Mammary epithelial cell (primary cell): Measurements from ENCODE around the gene SETX.

Experiments
- EZH2 ChIP-seq: IDR thresholded peaks from 2 replicates; pipeline ENCODE4 v1.6.1; 2012; ENCODE audit warnings: low read length, inconsistent platforms, borderline replicate concordance
- TF ChIP-seq, protein P1 (sequence below), 2 donors: IDR thresholded peaks in 1 of 2; conservative IDR thresholded peaks in 1 of 2; 2 replicates each; pipeline ENCODE4 v1.5.1; 2011 to 2012; ENCODE audit warnings: inconsistent platforms in 2 of 2, low read length in 2 of 2, mild to moderate bottlenecking in 2 of 2, control low read depth in 1 of 2, low read depth in 1 of 2; ENCODE audit not compliant: insufficient read depth in 1 of 2; ENCODE audit errors: extremely low read depth in 1 of 2

DNA sequence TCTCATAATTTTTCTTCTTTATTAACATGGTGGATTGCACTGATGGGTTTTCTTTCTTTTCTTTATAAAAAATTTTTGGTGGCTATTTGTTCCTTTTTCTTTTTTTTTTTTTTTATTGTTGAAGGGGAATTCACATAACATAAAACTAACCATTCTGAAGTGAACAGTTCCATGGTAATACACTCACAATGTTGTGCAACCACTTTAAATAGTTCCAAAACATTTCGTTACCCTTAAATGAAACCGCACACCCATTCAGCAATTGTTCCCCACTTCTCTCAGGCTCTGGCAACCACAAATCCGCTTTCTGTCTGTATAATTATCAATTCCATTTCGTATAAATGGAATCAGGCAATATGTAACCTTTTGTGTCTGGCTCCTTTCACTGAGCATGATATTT, 11.7 kb upstream of the SETX start:
- TF ChIP-seq, protein P1, sequence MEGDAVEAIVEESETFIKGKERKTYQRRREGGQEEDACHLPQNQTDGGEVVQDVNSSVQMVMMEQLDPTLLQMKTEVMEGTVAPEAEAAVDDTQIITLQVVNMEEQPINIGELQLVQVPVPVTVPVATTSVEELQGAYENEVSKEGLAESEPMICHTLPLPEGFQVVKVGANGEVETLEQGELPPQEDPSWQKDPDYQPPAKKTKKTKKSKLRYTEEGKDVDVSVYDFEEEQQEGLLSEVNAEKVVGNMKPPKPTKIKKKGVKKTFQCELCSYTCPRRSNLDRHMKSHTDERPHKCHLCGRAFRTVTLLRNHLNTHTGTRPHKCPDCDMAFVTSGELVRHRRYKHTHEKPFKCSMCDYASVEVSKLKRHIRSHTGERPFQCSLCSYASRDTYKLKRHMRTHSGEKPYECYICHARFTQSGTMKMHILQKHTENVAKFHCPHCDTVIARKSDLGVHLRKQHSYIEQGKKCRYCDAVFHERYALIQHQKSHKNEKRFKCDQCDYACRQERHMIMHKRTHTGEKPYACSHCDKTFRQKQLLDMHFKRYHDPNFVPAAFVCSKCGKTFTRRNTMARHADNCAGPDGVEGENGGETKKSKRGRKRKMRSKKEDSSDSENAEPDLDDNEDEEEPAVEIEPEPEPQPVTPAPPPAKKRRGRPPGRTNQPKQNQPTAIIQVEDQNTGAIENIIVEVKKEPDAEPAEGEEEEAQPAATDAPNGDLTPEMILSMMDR (conservative IDR thresholded peaks at IDR 0.05 in 1 of 2, IDR thresholded peaks at IDR 0.05 in 1 of 2; ENCODE audit: extremely low read depth in 1 of 2, insufficient read depth in 1 of 2, low read depth in 1 of 2, low read length in 2 of 2): no peak
- TF ChIP-seq EZH2: no peak
